Choroid plexus epithelial cell (primary cell): Measurements from ENCODE around the gene SAMD4A.

ENCODE experiments used
- DNase-seq: peaks from one replicate; pipeline ENCODE4 v3.0.0-alpha.2; 2010; ENCODE audit warnings: low read depth
- H3K4me3 ChIP-seq: 2 replicates; pipeline ENCODE4 v1.5.1; 2011; ENCODE audit warnings: low read depth, mild to moderate bottlenecking, control low read depth, low read length, moderate library complexity
- TF ChIP-seq, protein P1 (sequence below): conservative IDR thresholded peaks from 2 replicates; pipeline ENCODE4 v1.5.1; 2011; ENCODE audit warnings: low read depth, mild to moderate bottlenecking, control low read depth, inconsistent platforms, low read length, moderate library complexity

SAMD4A gene

DNA sequence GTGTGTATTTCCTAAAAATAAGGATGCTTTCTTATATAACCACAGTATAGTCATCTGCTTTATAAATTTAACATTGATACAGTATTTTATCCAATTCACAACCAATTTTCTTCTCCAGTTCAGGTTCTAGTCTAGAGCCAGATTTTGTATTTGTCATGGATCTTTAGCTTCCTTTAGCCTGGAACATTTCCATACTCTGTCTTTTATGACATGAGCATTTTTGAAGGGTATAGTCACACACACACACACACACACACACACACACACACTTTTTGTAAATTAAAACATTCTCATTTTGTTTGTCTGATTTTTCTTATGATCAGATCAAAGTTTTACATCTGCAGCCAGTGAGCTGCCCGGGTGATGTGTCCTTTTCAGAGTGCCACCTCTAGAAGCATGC is 31.8 kb upstream of the SAMD4A start:
- DNase-seq: peak; percentile 13
- TF ChIP-seq, protein P1, sequence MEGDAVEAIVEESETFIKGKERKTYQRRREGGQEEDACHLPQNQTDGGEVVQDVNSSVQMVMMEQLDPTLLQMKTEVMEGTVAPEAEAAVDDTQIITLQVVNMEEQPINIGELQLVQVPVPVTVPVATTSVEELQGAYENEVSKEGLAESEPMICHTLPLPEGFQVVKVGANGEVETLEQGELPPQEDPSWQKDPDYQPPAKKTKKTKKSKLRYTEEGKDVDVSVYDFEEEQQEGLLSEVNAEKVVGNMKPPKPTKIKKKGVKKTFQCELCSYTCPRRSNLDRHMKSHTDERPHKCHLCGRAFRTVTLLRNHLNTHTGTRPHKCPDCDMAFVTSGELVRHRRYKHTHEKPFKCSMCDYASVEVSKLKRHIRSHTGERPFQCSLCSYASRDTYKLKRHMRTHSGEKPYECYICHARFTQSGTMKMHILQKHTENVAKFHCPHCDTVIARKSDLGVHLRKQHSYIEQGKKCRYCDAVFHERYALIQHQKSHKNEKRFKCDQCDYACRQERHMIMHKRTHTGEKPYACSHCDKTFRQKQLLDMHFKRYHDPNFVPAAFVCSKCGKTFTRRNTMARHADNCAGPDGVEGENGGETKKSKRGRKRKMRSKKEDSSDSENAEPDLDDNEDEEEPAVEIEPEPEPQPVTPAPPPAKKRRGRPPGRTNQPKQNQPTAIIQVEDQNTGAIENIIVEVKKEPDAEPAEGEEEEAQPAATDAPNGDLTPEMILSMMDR: no peak
- no peak overlapping the region for H3K4me3 ChIP-seq

DNA sequence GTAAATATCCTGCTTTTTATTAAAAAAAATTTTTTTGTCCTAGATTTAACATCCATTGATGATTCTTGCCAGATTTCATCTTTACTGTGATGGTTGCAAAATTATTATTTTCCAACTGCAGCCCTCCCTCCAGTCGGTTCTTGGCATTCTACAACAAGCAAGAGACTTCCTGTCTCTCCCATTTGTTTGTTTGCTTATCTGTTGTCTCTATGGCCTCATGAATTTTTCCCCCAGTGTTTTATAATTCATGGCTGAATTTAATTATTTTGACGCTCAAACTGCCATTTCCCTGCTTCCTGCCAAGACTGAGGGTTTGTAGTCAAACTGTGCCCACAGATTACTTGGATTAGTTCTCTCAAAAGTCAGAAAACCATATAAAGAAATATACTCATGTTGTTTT is 31.3 kb upstream of the SAMD4A start:
- TF ChIP-seq, protein P1: no peak
- H3K4me3 ChIP-seq: no peak overlapping the region

DNA sequence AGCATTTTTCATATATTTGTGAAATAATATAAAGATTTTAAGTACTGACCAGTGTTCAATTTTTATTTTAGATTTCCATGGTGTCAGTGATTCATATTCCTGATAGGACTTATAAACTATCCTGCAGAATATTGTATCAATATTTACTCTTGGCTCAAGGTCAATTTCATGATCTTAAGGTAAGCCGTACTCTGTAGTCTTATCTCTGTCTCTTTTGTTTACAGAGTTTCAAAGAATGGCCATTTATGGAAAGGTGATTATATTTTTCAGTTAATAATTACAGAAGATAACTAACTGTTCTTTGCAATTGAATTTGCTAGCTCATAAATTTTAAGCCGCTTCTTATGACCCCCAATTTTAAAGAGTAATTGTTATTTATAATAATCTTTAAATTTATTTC is 29.3 kb upstream of the SAMD4A start:
- no peak overlapping the region for H3K4me3 ChIP-seq
- DNase-seq: no peak
- TF ChIP-seq, protein P1: no peak

More for the DNA sequence above, 31.3 kb upstream of the SAMD4A start:
- no peak for DNase-seq

DNA sequence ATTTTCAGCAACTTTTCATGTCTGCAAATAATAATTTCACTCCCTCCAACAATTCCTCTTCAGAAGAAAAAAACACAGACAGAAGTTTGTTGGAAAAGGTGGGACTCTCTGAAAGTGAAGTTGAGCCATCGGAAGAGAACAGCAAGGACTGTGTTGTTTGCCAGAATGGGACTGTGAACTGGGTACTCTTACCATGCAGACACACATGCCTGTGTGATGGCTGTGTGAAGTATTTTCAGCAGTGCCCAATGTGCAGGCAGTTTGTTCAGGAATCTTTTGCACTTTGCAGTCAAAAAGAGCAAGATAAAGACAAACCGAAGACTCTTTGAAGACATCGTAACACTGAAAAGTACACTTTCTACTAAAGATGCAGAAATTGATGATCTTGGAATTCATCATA is 28.9 kb upstream of the SAMD4A start:
- no peak for DNase-seq
- TF ChIP-seq, protein P1: no peak
- no peak overlapping the region for H3K4me3 ChIP-seq

DNA sequence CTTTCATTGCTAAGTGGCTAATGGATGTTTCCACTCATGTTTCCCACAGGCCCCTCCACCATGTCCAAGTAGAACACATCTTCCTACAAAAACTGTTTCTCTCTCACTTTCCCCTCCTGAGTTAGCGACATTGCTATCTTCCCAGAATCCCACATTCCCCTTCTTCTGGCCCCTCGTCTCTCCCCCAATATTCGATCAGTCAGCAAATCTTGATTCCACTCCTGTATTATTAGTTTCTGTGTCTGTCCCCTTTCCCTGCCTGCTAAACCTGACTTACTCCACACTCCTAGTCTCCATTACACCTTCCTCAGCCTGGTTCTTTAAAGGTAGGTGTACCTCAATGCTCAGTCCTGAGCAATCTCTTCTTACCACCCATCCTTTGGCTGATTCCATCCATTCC is 19.3 kb upstream of the SAMD4A start:
- DNase-seq: no peak
- TF ChIP-seq, protein P1: no peak
- H3K4me3 ChIP-seq: no peak overlapping the region

DNA sequence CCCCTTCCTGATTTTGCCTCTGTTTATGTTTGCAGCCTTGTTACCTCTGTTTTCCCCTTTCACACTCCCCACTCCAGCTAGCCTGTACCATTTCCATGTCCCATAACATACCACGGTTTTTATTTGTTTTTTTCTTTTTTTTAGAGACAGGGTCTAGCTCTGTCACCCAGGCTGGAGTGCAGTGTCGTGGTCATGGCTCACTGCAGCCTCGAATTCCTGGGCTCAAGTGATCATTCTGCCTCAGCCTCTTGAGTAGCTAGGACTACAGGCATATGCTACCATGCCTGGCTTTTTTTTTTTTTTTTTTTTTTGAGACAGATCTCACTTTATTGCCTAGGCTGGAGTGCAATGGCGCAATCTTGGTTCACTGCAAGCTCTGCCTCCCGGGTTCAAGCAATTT is 18.4 kb upstream of the SAMD4A start:
- no peak for DNase-seq
- TF ChIP-seq, protein P1: no peak
- H3K4me3 ChIP-seq: no peak overlapping the region

DNA sequence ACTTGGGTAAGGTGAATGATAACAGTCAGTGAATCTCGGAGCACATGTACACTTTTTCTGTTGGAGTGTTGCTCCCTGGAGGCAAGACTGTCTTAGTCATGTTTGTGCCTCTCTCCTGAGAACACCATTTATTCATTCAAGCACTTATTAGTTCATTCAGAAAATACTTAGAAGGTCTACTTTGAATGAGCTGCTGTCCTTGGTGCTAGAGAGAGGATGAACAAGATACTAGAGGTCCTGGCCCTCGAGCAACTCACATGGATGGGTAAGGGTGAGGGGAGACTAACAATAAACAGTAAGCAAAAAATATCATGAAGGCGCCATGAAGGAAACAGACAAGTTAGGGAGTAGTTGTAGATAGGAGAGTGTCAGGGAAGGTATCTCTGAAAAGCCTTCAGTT is 17.1 kb upstream of the SAMD4A start:
- TF ChIP-seq, protein P1: no peak
- no peak for DNase-seq
- H3K4me3 ChIP-seq: no peak overlapping the region
